ENCODE results near the gene KCNH2. TPM values are rescaled to one million over a fixed set of nuclear protein-coding genes. Genes with fewer than 3 reads are reported as not detected.
"Not testable (repeated sequence)": the region's sequence is repeated elsewhere in the genome, so short reads cannot be mapped to it uniquely, and the experiment has no call there.

The KCNH2 gene
- total RNA-seq, 1 donor from 2014 or later, result 6.1 TPM

GRCh38 chr7:151013356-151013732, 35.2 kb upstream of the KCNH2 start:
- DNase-seq (ENCODE audit: low spot score in 2 of 2) (no peak), FAIRE-seq (no peak)

GRCh38 chr7:151012911-151013347, 34.8 kb upstream of the KCNH2 start:
- DNase-seq (ENCODE audit: low spot score in 2 of 2) (peak in 1 of 2 donors; percentile 62), FAIRE-seq (no peak)

- no peak for DNase-seq (ENCODE audit: low spot score in 2 of 2)
- FAIRE-seq, result no peak
These were observed 34.0 kb upstream of the KCNH2 start for GRCh38 chr7:151012031-151012692.

GRCh38 chr7:151011616-151012015, 33.5 kb upstream of the KCNH2 start:
- DNase-seq (ENCODE audit: low spot score in 2 of 2); FAIRE-seq: not testable (repeated sequence)

GRCh38 chr7:151011097-151011409, 32.9 kb upstream of the KCNH2 start:
- DNase-seq (ENCODE audit: low spot score in 2 of 2) (no peak), FAIRE-seq (no peak)

- DNase-seq (ENCODE audit: low spot score in 2 of 2), result no peak
- no peak for FAIRE-seq
These were observed 32.4 kb upstream of the KCNH2 start for GRCh38 chr7:151010307-151011096.

GRCh38 chr7:151010037-151010306, 31.9 kb upstream of the KCNH2 start:
- DNase-seq (ENCODE audit: low spot score in 2 of 2), result no peak
- no peak for FAIRE-seq

GRCh38 chr7:151009327-151010036, 31.4 kb upstream of the KCNH2 start:
- FAIRE-seq, result no peak
- DNase-seq (ENCODE audit: low spot score in 2 of 2), result no peak

GRCh38 chr7:151008511-151009323, 30.6 kb upstream of the KCNH2 start:
- FAIRE-seq, result no peak
- DNase-seq (ENCODE audit: low spot score in 2 of 2), result peak; percentile 59 to 63

GRCh38 chr7:151008143-151008510, 30.0 kb upstream of the KCNH2 start:
- FAIRE-seq, result no peak
- DNase-seq (ENCODE audit: low spot score in 2 of 2), result no peak

GRCh38 chr7:151007469-151007898, 29.4 kb upstream of the KCNH2 start:
- FAIRE-seq, result no peak

GRCh38 chr7:151006590-151007300, 28.6 kb upstream of the KCNH2 start:
- DNase-seq (ENCODE audit: low spot score in 2 of 2), result no peak
- FAIRE-seq, result no peak

More at GRCh38 chr7:151007469-151007898, 29.4 kb upstream of the KCNH2 start:
- no peak for DNase-seq (ENCODE audit: low spot score in 2 of 2)

- FAIRE-seq (no peak), DNase-seq (ENCODE audit: low spot score in 2 of 2) (no peak)
These were observed 27.4 kb upstream of the KCNH2 start for GRCh38 chr7:151005566-151005965.

- FAIRE-seq, result no peak
- DNase-seq (ENCODE audit: low spot score in 2 of 2), result no peak
These were observed 25.5 kb upstream of the KCNH2 start for GRCh38 chr7:151003572-151003971.

- DNase-seq (ENCODE audit: low spot score in 2 of 2), result no peak
- no peak for FAIRE-seq
These were observed 23.4 kb upstream of the KCNH2 start for GRCh38 chr7:151001546-151001945.

GRCh38 chr7:151000897-151001495, 22.9 kb upstream of the KCNH2 start:
- DNase-seq (ENCODE audit: low spot score in 2 of 2) (no peak), FAIRE-seq (no peak)

GRCh38 chr7:150999497-151000230, 21.5 kb upstream of the KCNH2 start:
- no peak for DNase-seq (ENCODE audit: low spot score in 2 of 2)
- no peak for FAIRE-seq

- FAIRE-seq (no peak), DNase-seq (ENCODE audit: low spot score in 2 of 2) (no peak)
These were observed 20.9 kb upstream of the KCNH2 start for GRCh38 chr7:150999001-150999400.

GRCh38 chr7:150998341-150998740, 20.2 kb upstream of the KCNH2 start:
- FAIRE-seq (no peak), DNase-seq (ENCODE audit: low spot score in 2 of 2) (no peak)
